NCI-H446 (cell line): ENCODE data around the gene FAM217A.

ENCODE experiments used
- DNase-seq, 2 experiments: peaks; one replicate each; lab custom pipeline; 2025; lab: John Stamatoyannopoulos, UW

FAM217A gene

GRCh38 chr6:4021133-4021853 is 57.6 kb downstream of the FAM217A start:
- peak; percentile 89 to 96 for DNase-seq

GRCh38 chr6:4020822-4021132 is 58.2 kb downstream of the FAM217A start:
- no peak for DNase-seq

DNA sequence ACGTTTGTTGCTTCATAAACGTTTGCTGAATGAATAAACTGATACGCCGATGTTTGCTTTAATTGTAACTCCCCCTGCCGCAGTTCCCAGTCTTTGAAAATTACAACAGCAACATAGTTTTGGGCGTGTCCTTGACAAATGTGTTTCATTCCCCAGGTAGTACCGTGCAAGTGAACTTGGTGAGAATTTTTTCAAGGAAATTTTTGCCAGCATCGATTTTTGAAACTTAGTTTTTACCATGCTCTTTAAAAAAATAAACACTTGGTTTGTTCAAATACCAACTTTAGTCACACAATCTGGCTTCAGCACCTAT is 60.1 kb downstream of the FAM217A start:
- no peak for DNase-seq
